Smooth muscle cell (in vitro differentiated cells): ENCODE results near the gene IQSEC2. TPM values are rescaled to one million over a fixed set of nuclear protein-coding genes. Genes with fewer than 3 reads are reported as not detected.

Experiments
- DNase-seq: peaks from one replicate; lab custom pipeline; 2025; ENCODE audit not compliant: unreplicated experiment; lab: John Stamatoyannopoulos, UW
- H2AFZ ChIP-seq: fragments of 200-600 bp; sonication (generic); 2 replicates; pipeline ENCODE4 v1.6.0; 2016; ENCODE audit warnings: antibody characterized with exemption, low read depth, mild to moderate bottlenecking
- H3F3A ChIP-seq: fragments of 200-600 bp; sonication (generic); 2 replicates; pipeline ENCODE4 v1.6.0; 2017; ENCODE audit warnings: antibody characterized with exemption, low read depth
- H3K27ac ChIP-seq: fragments of 200-600 bp; sonication (generic); 2 replicates; pipeline ENCODE4 v1.5.1; 2016; ENCODE audit warnings: low read depth, mild to moderate bottlenecking
- H3K27me3 ChIP-seq: fragments of 200-600 bp; sonication (generic); 2 replicates; pipeline ENCODE4 v1.6.1; 2016; ENCODE audit warnings: low read depth, mild to moderate bottlenecking
- H3K36me3 ChIP-seq: fragments of 200-600 bp; sonication (generic); 2 replicates; pipeline ENCODE4 v1.5.1; 2016; ENCODE audit warnings: low read depth
- H3K4me1 ChIP-seq: fragments of 200-600 bp; sonication (generic); 2 replicates; pipeline ENCODE4 v1.5.1; 2016; ENCODE audit warnings: low read depth
- H3K4me2 ChIP-seq: fragments of 200-600 bp; sonication (generic); 2 replicates; pipeline ENCODE4 v1.6.0; 2016; ENCODE audit warnings: mild to moderate bottlenecking
- H3K4me3 ChIP-seq: fragments of 200-600 bp; sonication (generic); 2 replicates; pipeline ENCODE4 v1.5.1; 2016; ENCODE audit warnings: mild to moderate bottlenecking
- H3K79me2 ChIP-seq: fragments of 200-600 bp; sonication (generic); 2 replicates; pipeline ENCODE4 v1.6.0; 2016; ENCODE audit warnings: low read depth, mild to moderate bottlenecking
- H3K9ac ChIP-seq: fragments of 200-600 bp; sonication (generic); 2 replicates; pipeline ENCODE4 v1.6.0; 2016; ENCODE audit warnings: low read depth
- H3K9me3 ChIP-seq: fragments of 200-600 bp; sonication (generic); replicated peaks from 2 replicates; pipeline ENCODE4 v1.5.1; 2016; ENCODE audit warnings: low read depth
- H4K20me1 ChIP-seq: fragments of 200-600 bp; sonication (generic); 2 replicates; pipeline ENCODE4 v1.6.0; 2016; ENCODE audit warnings: low read depth
- CTCF ChIP-seq: fragments of 200-600 bp; sonication (generic); IDR thresholded peaks from 2 replicates; pipeline ENCODE4 v1.5.1; 2017; ENCODE audit warnings: borderline replicate concordance, mild to moderate bottlenecking, antibody characterized with exemption; ENCODE audit not compliant: insufficient read depth, poor library complexity, severe bottlenecking
- WGBS: methylation state at CpG from one replicate; pipeline ENCODE4 v1.1.7; 2016; ENCODE audit warnings: low lambda C conversion rate; 5-methylcytosine and 5-hydroxymethylcytosine counted together
- polyA plus RNA-seq: library from polyadenylated mRNA; unstranded; fragments of >200 nt; fragmentation: Nextera tagmentation; extraction: Ambion mirVana; gene quantifications from 2 replicates; pipeline ENCODE4 v1.2.1, GENCODE V29; 2016
- total RNA-seq: library from RNA; depleted of rRNA; stranded (reverse); fragments of >200 nt; gene quantifications from 2 replicates; pipeline ENCODE4 v1.2.3, GENCODE V29; 2014

The IQSEC2 gene
- total and polyA plus RNA-seq, 2 experiments from 2014 or later = 4.2 to 6.9 TPM

DNA sequence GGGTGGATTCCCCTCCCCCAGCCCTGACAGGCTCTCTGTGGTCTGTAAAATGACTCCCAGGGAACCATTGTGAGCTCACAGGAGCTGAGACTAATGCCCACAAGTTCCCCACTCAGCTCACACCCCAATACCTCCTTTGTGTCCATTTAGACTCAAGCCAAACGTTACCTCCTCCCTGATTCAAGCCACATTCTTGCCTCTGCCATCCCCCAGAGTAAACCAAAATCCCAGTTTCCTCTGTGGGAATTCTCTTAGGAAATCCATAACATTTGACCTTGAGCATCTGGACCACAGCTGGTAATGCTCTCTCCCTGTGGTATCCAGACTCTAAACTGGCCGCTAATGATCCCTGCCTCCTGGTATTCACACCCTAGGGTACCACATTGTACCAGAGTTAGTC is 30.1 kb downstream of the IQSEC2 start:
- Histone ChIP-seq H3K9me3 (no peaks in the 10 kb centered on the region), H3K27me3 (no peaks in the 10 kb centered on the region), H3K4me2 (no peak overlapping the region), H3K4me3 (no peak overlapping the region), H4K20me1 (no peaks in the 10 kb centered on the region), H3F3A (no peaks in the 10 kb centered on the region), H2AFZ (no peak overlapping the region), H3K27ac (no peak overlapping the region), H3K9ac (no peak overlapping the region), H3K4me1 (no peaks in the 10 kb centered on the region), H3K36me3 (no peaks in the 10 kb centered on the region), H3K79me2 (no peaks in the 10 kb centered on the region)
- no peak for DNase-seq
- no peak for TF ChIP-seq CTCF
- 76% methylated on average over 2 of the region's 2 CpGs for WGBS

GRCh38 chrX:53250556-53250955 is 30.8 kb downstream of the IQSEC2 start:
- 89% methylated on average over 19 of the region's 19 CpGs for WGBS

DNA sequence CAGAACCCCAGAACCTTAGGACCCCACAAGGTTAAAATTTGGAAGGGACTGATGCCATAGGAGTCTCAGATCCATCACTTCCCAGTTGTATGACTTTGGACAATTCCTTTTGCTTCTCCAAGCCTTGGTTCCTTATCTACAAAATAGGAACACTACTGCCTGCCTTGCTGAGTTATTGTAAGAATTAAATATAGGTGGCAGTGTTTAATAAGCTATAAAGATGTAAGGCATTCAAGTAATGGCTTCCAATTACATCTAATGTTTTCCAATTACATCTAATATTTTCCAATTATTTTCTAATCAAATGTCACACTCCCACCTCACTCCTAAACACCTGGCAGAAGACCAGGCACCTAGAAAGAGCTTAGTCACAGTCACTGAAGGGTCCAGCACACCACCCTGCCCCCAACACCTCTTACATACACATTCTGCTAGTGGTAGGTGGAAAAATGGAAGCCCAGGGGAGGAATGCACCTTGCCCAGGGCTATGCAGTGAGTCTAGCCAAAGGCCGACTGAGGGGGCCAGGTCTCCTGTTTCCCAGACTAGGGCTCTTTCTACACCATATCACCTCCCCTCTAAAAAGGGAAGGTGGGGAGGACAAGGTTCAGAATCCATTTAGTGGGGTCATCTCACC is 31.9 kb downstream of the IQSEC2 start:
- TF ChIP-seq CTCF = no peak
- Histone ChIP-seq H2AFZ (no peak overlapping the region), H3F3A (no peaks in the 10 kb centered on the region), H4K20me1 (no peaks in the 10 kb centered on the region), H3K9me3 (no peaks in the 10 kb centered on the region), H3K4me1 (no peaks in the 10 kb centered on the region), H3K27me3 (no peaks in the 10 kb centered on the region), H3K36me3 (no peaks in the 10 kb centered on the region), H3K27ac (no peak overlapping the region), H3K79me2 (no peaks in the 10 kb centered on the region), H3K9ac (no peak overlapping the region), H3K4me2 (no peak overlapping the region), H3K4me3 (no peak overlapping the region)
- no peak for DNase-seq
- WGBS = 91% methylated on average over 1 of the region's 1 CpG

More at GRCh38 chrX:53250556-53250955, 30.8 kb downstream of the IQSEC2 start:
- H3F3A ChIP-seq = no peaks in the 10 kb centered on the region
- no peak overlapping the region for H3K9ac ChIP-seq
- no peaks in the 10 kb centered on the region for H3K9me3 ChIP-seq
- no peak for DNase-seq
- H3K4me3 ChIP-seq = no peak overlapping the region
- H4K20me1 ChIP-seq = no peaks in the 10 kb centered on the region
- H3K79me2 ChIP-seq = no peaks in the 10 kb centered on the region
- H2AFZ ChIP-seq = no peak overlapping the region
- no peak overlapping the region for H3K4me2 ChIP-seq
- H3K4me1 ChIP-seq = no peaks in the 10 kb centered on the region
- TF ChIP-seq CTCF = no peak
- H3K36me3 ChIP-seq = no peaks in the 10 kb centered on the region
- H3K27me3 ChIP-seq = no peaks in the 10 kb centered on the region
- no peak overlapping the region for H3K27ac ChIP-seq

- Histone ChIP-seq H3K27me3 (no peaks in the 10 kb centered on the region), H3K79me2 (no peaks in the 10 kb centered on the region), H2AFZ (no peak overlapping the region), H3K27ac (no peak overlapping the region), H3F3A (no peaks in the 10 kb centered on the region), H3K9me3 (no peaks in the 10 kb centered on the region), H3K4me1 (no peaks in the 10 kb centered on the region), H3K4me2 (no peak overlapping the region), H3K4me3 (no peak overlapping the region), H3K36me3 (no peaks in the 10 kb centered on the region), H3K9ac (no peak overlapping the region), H4K20me1 (no peaks in the 10 kb centered on the region)
- 86% methylated on average over 10 of the region's 10 CpGs for WGBS
- DNase-seq = no peak
- TF ChIP-seq CTCF = no peak
Observed at GRCh38 chrX:53247928-53248327, 33.5 kb downstream of the IQSEC2 start.
